ENCODE data around the gene CDC42BPB. TPM values are rescaled to one million over a fixed set of nuclear protein-coding genes. Genes with fewer than 3 reads are reported as not detected.

Gene CDC42BPB
- total RNA-seq, 1 donor = 118 TPM

- peak; percentile 57 for DNase-seq (ENCODE audit: insufficient read length, low spot score, missing footprints)
- Histone ChIP-seq H3K79me2 (ENCODE audit: insufficient read depth, low read length) (no peaks in the 10 kb centered on the region), H4K20me1 (ENCODE audit: insufficient read depth, low read length) (no peaks in the 10 kb centered on the region), H3K9me3 (ENCODE audit: low read depth, low read length) (no peaks in the 10 kb centered on the region), H3K27me3 (ENCODE audit: insufficient read depth, low read length) (no peaks in the 10 kb centered on the region), H3K27ac (ENCODE audit: low read depth, low read length) (no peak overlapping the region), H3K4me1 (ENCODE audit: insufficient read depth, low read length) (no peaks in the 10 kb centered on the region), H3K4me3 (ENCODE audit: insufficient read depth, low read length) (no peak overlapping the region), H3K4me2 (ENCODE audit: insufficient read depth, low read length) (no peak overlapping the region), H2AFZ (ENCODE audit: low read length) (no peak overlapping the region), H3K36me3 (ENCODE audit: insufficient read depth, low read length) (peaks cover 17% of the 10 kb centered on the region)
- TF ChIP-seq CTCF (IDR thresholded peaks at IDR 0.05; ENCODE audit: extremely low read depth, low read depth, low read length) = no peak
Observed at GRCh38 chr14:102903889-102904512, 153.3 kb downstream of the CDC42BPB start.

GRCh38 chr14:102903248-102903888, 154.0 kb downstream of the CDC42BPB start:
- Histone ChIP-seq H3K4me1 (ENCODE audit: insufficient read depth, low read length) (no peaks in the 10 kb centered on the region), H3K79me2 (ENCODE audit: insufficient read depth, low read length) (no peaks in the 10 kb centered on the region), H2AFZ (ENCODE audit: low read length) (no peak overlapping the region), H3K27me3 (ENCODE audit: insufficient read depth, low read length) (no peaks in the 10 kb centered on the region), H4K20me1 (ENCODE audit: insufficient read depth, low read length) (no peaks in the 10 kb centered on the region), H3K4me3 (ENCODE audit: insufficient read depth, low read length) (no peak overlapping the region), H3K4me2 (ENCODE audit: insufficient read depth, low read length) (no peak overlapping the region), H3K9me3 (ENCODE audit: low read depth, low read length) (no peaks in the 10 kb centered on the region), H3K27ac (ENCODE audit: low read depth, low read length) (no peak overlapping the region), H3K36me3 (ENCODE audit: insufficient read depth, low read length) (peaks cover 21% of the 10 kb centered on the region)
- TF ChIP-seq CTCF (IDR thresholded peaks at IDR 0.05; ENCODE audit: extremely low read depth, low read depth, low read length) = no peak
- DNase-seq (ENCODE audit: insufficient read length, low spot score, missing footprints) = peak; percentile 71

GRCh38 chr14:102902523-102903247, 154.7 kb downstream of the CDC42BPB start:
- no peaks in the 10 kb centered on the region for H3K4me1 ChIP-seq (ENCODE audit: insufficient read depth, low read length)
- TF ChIP-seq CTCF (IDR thresholded peaks at IDR 0.05; ENCODE audit: extremely low read depth, low read depth, low read length) = no peak
- no peaks in the 10 kb centered on the region for H3K79me2 ChIP-seq (ENCODE audit: insufficient read depth, low read length)
- no peak overlapping the region for H3K4me2 ChIP-seq (ENCODE audit: insufficient read depth, low read length)
- no peaks in the 10 kb centered on the region for H3K9me3 ChIP-seq (ENCODE audit: low read depth, low read length)
- H3K27ac ChIP-seq (ENCODE audit: low read depth, low read length) = no peak overlapping the region
- H2AFZ ChIP-seq (ENCODE audit: low read length) = no peak overlapping the region
- H3K36me3 ChIP-seq (ENCODE audit: insufficient read depth, low read length) = peaks cover 26% of the 10 kb centered on the region
- H3K27me3 ChIP-seq (ENCODE audit: insufficient read depth, low read length) = no peaks in the 10 kb centered on the region
- no peak overlapping the region for H3K4me3 ChIP-seq (ENCODE audit: insufficient read depth, low read length)
- DNase-seq (ENCODE audit: insufficient read length, low spot score, missing footprints) = peak; percentile 78
- no peaks in the 10 kb centered on the region for H4K20me1 ChIP-seq (ENCODE audit: insufficient read depth, low read length)

GRCh38 chr14:102902086-102902485, 155.3 kb downstream of the CDC42BPB start:
- H3K4me1 ChIP-seq (ENCODE audit: insufficient read depth, low read length) = no peaks in the 10 kb centered on the region
- no peaks in the 10 kb centered on the region for H3K27me3 ChIP-seq (ENCODE audit: insufficient read depth, low read length)
- H3K4me3 ChIP-seq (ENCODE audit: insufficient read depth, low read length) = no peak overlapping the region
- no peaks in the 10 kb centered on the region for H4K20me1 ChIP-seq (ENCODE audit: insufficient read depth, low read length)
- no peak for TF ChIP-seq CTCF (IDR thresholded peaks at IDR 0.05; ENCODE audit: extremely low read depth, low read depth, low read length)
- no peaks in the 10 kb centered on the region for H3K79me2 ChIP-seq (ENCODE audit: insufficient read depth, low read length)
- H3K4me2 ChIP-seq (ENCODE audit: insufficient read depth, low read length) = no peak overlapping the region
- H3K9me3 ChIP-seq (ENCODE audit: low read depth, low read length) = no peaks in the 10 kb centered on the region
- peak; percentile 55 for DNase-seq (ENCODE audit: insufficient read length, low spot score, missing footprints)
- H3K36me3 ChIP-seq (ENCODE audit: insufficient read depth, low read length) = peaks cover 32% of the 10 kb centered on the region
- H2AFZ ChIP-seq (ENCODE audit: low read length) = no peak overlapping the region
- H3K27ac ChIP-seq (ENCODE audit: low read depth, low read length) = no peak overlapping the region
